ENCODE data around the gene CLCN3.
"Not testable (repeated sequence)": the region's sequence is repeated elsewhere in the genome, so short reads cannot be mapped to it uniquely, and the experiment has no call there.

The CLCN3 gene

DNA sequence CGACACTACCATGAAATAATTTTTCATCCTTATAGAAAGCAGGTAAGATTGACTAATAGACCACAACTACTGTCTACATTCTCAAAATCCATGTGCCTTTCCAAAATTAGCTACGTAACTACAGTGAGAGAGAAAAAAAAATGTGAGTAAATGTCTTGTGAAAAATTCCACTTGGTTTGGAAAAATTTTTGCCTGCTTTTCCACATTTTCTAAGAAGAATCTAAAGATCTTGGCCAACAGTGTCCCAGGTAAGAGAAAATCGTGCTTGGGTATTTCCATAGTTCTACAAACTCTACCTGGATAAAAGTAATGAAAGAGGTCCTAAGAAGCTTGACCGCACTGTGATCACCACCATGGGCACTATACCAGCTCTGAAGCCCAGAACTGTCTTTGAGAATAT is 1.4 kb upstream of the CLCN3 start:
- TF ChIP-seq SUZ12 (IDR thresholded peaks at IDR 0.05; ENCODE audit: extremely low read depth, insufficient read depth, insufficient read length) (no peak), ZNF274 (IDR thresholded peaks at IDR 0.05; ENCODE audit: low read depth, low read length) (no peak), YY1 (IDR thresholded peaks at IDR 0.05; ENCODE audit: insufficient read depth, insufficient read length) (no peak)
- no peak overlapping the region for H3K9ac ChIP-seq (ENCODE audit: insufficient read length, low read depth)
- no peak for DNase-seq (ENCODE audit: low read depth, low spot score)
- no peaks in the 10 kb centered on the region for H3K9me3 ChIP-seq (ENCODE audit: insufficient read depth, low read length)
- H3K36me3 ChIP-seq (ENCODE audit: insufficient read depth, insufficient read length, low read length): no peaks in the 10 kb centered on the region
- no peaks in the 10 kb centered on the region for H3K4me1 ChIP-seq (ENCODE audit: insufficient read depth, insufficient read length)
- H3K27me3 ChIP-seq (ENCODE audit: insufficient read depth, insufficient read length): no peaks in the 10 kb centered on the region
- no peak overlapping the region for H3K4me3 ChIP-seq (ENCODE audit: insufficient read length, low read depth)

DNA sequence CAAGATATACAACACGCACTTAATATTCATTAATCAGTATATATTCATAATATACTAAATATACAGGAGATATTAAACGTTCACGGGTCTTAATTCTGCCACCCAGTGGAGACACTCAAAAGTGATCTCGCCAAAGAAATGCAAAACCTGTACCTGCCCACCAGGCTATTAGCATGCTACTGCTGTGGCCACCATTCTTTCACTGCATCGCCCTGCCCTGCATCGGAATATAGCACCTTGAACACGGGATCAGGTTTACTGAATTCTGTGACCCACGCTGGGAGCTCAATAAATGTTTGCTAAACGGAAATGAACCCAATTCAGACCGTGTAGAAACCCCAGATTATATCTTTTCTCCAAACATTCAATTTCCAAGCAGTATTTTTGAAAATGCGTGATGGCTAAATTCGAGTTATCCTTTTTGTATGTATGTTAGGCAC is 840 bp upstream of the CLCN3 start:
- H3K9ac ChIP-seq (ENCODE audit: insufficient read length, low read depth): peak overlapping the region; percentile 79
- no peaks in the 10 kb centered on the region for H3K36me3 ChIP-seq (ENCODE audit: insufficient read depth, insufficient read length, low read length)
- TF ChIP-seq ZNF274 (IDR thresholded peaks at IDR 0.05; ENCODE audit: low read depth, low read length): no peak
- TF ChIP-seq YY1 (IDR thresholded peaks at IDR 0.05; ENCODE audit: insufficient read depth, insufficient read length): no peak
- no peak for TF ChIP-seq SUZ12 (IDR thresholded peaks at IDR 0.05; ENCODE audit: extremely low read depth, insufficient read depth, insufficient read length)
- no peaks in the 10 kb centered on the region for H3K27me3 ChIP-seq (ENCODE audit: insufficient read depth, insufficient read length)
- peak overlapping the region; percentile 70 for H3K4me3 ChIP-seq (ENCODE audit: insufficient read length, low read depth)
- no peaks in the 10 kb centered on the region for H3K9me3 ChIP-seq (ENCODE audit: insufficient read depth, low read length)
- peak; percentile 6 for DNase-seq (ENCODE audit: low read depth, low spot score)
- no peaks in the 10 kb centered on the region for H3K4me1 ChIP-seq (ENCODE audit: insufficient read depth, insufficient read length)

DNA sequence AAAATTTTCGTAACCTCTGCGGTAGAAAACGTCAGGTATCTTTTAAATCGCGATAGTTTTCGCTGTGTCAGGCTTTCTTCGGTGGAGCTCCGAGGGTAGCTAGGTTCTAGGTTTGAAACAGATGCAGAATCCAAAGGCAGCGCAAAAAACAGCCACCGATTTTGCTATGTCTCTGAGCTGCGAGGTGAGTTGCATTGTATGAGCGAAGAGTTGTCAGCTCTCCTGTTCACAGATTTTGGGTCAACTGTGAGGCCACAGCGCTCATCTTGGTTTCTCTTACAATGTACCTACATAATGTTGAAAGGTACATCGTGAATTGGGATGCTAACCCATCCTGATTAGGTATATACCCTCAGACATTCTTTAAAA is 486 bp downstream of the CLCN3 start:
- H3K4me1 ChIP-seq (ENCODE audit: insufficient read depth, insufficient read length): no peaks in the 10 kb centered on the region
- H3K4me3 ChIP-seq (ENCODE audit: insufficient read length, low read depth): peak overlapping the region; percentile 70
- no peaks in the 10 kb centered on the region for H3K9me3 ChIP-seq (ENCODE audit: insufficient read depth, low read length)
- H3K36me3 ChIP-seq (ENCODE audit: insufficient read depth, insufficient read length, low read length): no peaks in the 10 kb centered on the region
- TF ChIP-seq YY1 (IDR thresholded peaks at IDR 0.05; ENCODE audit: insufficient read depth, insufficient read length): no peak
- TF ChIP-seq SUZ12 (IDR thresholded peaks at IDR 0.05; ENCODE audit: extremely low read depth, insufficient read depth, insufficient read length): no peak
- no peak for TF ChIP-seq ZNF274 (IDR thresholded peaks at IDR 0.05; ENCODE audit: low read depth, low read length)
- no peak for DNase-seq (ENCODE audit: low read depth, low spot score)
- H3K27me3 ChIP-seq (ENCODE audit: insufficient read depth, insufficient read length): no peaks in the 10 kb centered on the region
- peak overlapping the region; percentile 91 for H3K9ac ChIP-seq (ENCODE audit: insufficient read length, low read depth)

DNA sequence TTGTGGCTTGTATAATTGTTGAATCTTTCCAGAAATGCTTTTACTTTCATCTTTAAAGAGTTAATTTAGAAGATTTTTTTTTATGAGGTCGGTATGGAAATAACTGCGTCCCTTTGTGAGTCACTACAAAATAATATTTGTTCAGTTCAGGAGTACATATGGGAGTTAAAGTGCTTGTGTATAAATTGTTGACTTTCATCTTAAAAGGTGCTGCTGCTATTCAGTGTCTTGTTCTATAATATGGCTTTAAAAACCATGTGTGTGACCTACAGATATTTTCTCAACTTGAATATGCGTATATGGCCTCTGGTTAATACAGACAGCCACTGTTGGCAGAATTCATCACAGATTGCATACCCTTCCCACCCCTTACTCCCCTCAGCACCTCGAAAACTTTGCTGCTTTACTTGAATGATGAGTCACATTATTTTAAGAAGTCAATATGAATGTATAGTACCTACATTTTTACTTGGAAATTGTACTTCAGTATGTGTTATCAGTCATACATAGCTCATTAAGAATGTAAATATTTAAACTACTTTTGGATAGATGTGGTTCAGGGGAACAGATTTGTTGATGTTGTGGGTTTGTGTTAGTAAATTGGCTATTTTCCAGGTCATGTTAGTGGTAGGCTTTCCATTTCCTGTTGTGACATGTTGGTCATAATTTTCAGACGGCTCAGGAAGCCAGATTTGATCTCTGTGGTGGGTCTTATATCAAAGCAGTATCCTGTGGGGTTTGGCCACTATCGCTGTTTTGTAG is 1.5 kb downstream of the CLCN3 start:
- peak overlapping the region; percentile 91 for H3K9ac ChIP-seq (ENCODE audit: insufficient read length, low read depth)
- H3K27me3 ChIP-seq (ENCODE audit: insufficient read depth, insufficient read length): no peaks in the 10 kb centered on the region
- DNase-seq (ENCODE audit: low read depth, low spot score): no peak
- TF ChIP-seq ZNF274 (IDR thresholded peaks at IDR 0.05; ENCODE audit: low read depth, low read length): no peak
- TF ChIP-seq YY1 (IDR thresholded peaks at IDR 0.05; ENCODE audit: insufficient read depth, insufficient read length): no peak
- no peak for TF ChIP-seq SUZ12 (IDR thresholded peaks at IDR 0.05; ENCODE audit: extremely low read depth, insufficient read depth, insufficient read length)
- H3K36me3 ChIP-seq (ENCODE audit: insufficient read depth, insufficient read length, low read length): no peaks in the 10 kb centered on the region
- no peaks in the 10 kb centered on the region for H3K4me1 ChIP-seq (ENCODE audit: insufficient read depth, insufficient read length)
- H3K4me3 ChIP-seq (ENCODE audit: insufficient read length, low read depth): peak overlapping the region; percentile 70
- no peaks in the 10 kb centered on the region for H3K9me3 ChIP-seq (ENCODE audit: insufficient read depth, low read length)

DNA sequence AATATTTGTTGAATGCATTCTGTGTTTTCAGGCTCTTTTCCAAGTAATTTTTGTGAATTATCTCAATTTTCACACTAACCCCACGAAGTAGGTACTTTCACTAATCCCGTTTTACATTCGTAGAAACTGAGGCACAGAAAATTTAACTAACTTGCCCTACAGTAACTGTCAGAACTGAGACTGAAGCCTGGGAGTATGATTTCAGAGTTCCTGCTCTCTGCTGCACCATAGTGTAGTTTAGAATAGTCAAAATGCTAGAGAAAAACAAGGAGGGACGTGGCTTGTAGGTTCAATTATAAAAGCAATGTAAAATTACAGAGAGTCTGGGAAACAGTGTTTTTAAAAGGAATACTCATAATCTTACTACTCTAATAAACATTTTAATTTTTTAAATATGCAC is 2.2 kb downstream of the CLCN3 start:
- H3K9ac ChIP-seq (ENCODE audit: insufficient read length, low read depth): peak overlapping the region; percentile 43
- no peak overlapping the region for H3K4me3 ChIP-seq (ENCODE audit: insufficient read length, low read depth)
- no peaks in the 10 kb centered on the region for H3K4me1 ChIP-seq (ENCODE audit: insufficient read depth, insufficient read length)
- no peaks in the 10 kb centered on the region for H3K9me3 ChIP-seq (ENCODE audit: insufficient read depth, low read length)
- no peaks in the 10 kb centered on the region for H3K36me3 ChIP-seq (ENCODE audit: insufficient read depth, insufficient read length, low read length)
- no peaks in the 10 kb centered on the region for H3K27me3 ChIP-seq (ENCODE audit: insufficient read depth, insufficient read length)
- TF ChIP-seq ZNF274 (IDR thresholded peaks at IDR 0.05; ENCODE audit: low read depth, low read length) (no peak), SUZ12 (IDR thresholded peaks at IDR 0.05; ENCODE audit: extremely low read depth, insufficient read depth, insufficient read length) (no peak), YY1 (IDR thresholded peaks at IDR 0.05; ENCODE audit: insufficient read depth, insufficient read length) (no peak)
- no peak for DNase-seq (ENCODE audit: low read depth, low spot score)

DNA sequence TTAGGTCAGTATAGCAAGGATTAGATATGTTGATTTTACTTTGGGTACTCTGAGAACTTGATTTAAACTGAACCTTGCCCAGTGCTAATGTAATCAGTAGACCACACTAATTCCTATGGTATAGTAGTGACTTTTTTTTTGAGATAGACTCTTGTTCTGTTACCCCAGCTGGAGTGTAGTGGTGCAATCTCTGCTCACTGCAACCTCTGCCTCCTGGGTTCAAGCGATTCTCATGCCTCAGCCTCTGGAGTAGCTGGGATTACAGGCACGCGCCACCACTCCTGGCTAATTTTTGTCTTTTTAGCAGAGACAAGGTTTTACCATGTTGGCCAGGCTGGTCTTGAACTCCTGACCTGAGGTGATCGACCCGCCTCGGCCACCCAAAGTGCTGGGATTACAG is 3.6 kb downstream of the CLCN3 start:
- H3K36me3 ChIP-seq (ENCODE audit: insufficient read depth, insufficient read length, low read length); H3K9ac ChIP-seq (ENCODE audit: insufficient read length, low read depth); DNase-seq (ENCODE audit: low read depth, low spot score); H3K4me1 ChIP-seq (ENCODE audit: insufficient read depth, insufficient read length); H3K4me3 ChIP-seq (ENCODE audit: insufficient read length, low read depth); H3K9me3 ChIP-seq (ENCODE audit: insufficient read depth, low read length); H3K27me3 ChIP-seq (ENCODE audit: insufficient read depth, insufficient read length): not testable (repeated sequence)

DNA sequence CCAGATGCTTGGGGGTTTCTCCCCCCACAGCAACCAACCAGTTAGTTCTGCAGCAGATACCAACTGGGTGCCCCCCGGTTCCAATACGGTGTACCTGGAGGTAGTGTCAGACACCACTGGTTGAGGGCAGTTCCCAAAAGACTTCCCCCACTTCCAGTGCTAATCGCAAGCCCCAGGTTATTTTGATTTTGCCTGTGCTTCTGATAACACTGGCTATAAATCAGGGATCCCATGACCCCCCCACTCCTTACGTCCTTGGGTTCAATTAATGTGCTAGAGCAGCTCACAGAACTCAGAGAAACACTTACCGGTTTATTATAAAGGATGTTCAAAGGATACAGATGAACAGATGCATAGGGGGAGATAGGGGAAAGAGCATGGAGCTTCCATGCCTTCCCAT is 5.5 kb downstream of the CLCN3 start:
- no peak for TF ChIP-seq YY1 (IDR thresholded peaks at IDR 0.05; ENCODE audit: insufficient read depth, insufficient read length)
- no peak for TF ChIP-seq SUZ12 (IDR thresholded peaks at IDR 0.05; ENCODE audit: extremely low read depth, insufficient read depth, insufficient read length)
- no peak for TF ChIP-seq ZNF274 (IDR thresholded peaks at IDR 0.05; ENCODE audit: low read depth, low read length)
- Histone ChIP-seq H3K9me3 (ENCODE audit: insufficient read depth, low read length) (no peaks in the 10 kb centered on the region), H3K4me1 (ENCODE audit: insufficient read depth, insufficient read length) (no peaks in the 10 kb centered on the region), H3K27me3 (ENCODE audit: insufficient read depth, insufficient read length) (no peaks in the 10 kb centered on the region), H3K36me3 (ENCODE audit: insufficient read depth, insufficient read length, low read length) (no peaks in the 10 kb centered on the region), H3K9ac (ENCODE audit: insufficient read length, low read depth) (no peak overlapping the region), H3K4me3 (ENCODE audit: insufficient read length, low read depth) (no peak overlapping the region)
- no peak for DNase-seq (ENCODE audit: low read depth, low spot score)
